GM21423 (cell line): Measurements from ENCODE around the gene ZNRF3.
"Not testable (repeated sequence)": the region's sequence is repeated elsewhere in the genome, so short reads cannot be mapped to it uniquely, and the experiment has no call there.

Source experiments
- ATAC-seq: cut with Tn5 transposase; IDR thresholded peaks from one replicate; pipeline ENCODE4 v1.9.1; 2021; ENCODE audit warnings: mild to moderate bottlenecking, moderate library complexity; ENCODE audit not compliant: unreplicated experiment

Gene ZNRF3

DNA sequence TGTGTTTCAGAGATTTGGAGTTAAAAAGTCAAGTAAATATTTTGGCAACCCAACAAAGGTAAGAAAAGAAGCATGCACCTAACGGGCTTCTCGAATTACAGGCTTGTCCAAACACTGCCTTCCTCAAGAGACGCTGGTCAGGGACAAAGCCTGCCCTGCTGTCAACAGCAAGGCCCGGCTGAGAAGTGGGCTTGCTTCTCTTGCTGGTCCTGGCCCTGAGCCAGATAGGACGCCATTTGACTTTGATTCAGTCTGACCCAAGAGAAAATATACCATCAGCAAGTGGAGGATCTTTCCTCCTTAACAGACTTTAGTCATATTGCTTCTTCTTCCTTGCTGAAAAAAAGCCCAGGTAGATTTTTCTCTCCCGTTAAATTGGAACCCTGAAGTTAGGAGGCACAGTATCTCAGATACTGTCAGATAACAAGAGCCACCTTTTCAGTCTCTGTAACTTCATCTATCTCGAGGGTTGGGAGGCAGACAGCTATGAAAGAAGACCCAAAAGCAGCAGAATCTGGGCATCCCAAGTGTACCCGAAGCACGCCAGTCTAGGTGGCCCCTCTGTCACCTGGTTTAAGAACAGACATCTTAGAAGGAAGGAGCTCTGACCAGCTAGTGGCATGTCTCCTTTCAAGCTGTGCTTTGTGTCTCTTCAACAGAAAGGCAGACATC lies 120.7 kb downstream of the ZNRF3 start:
- no peak for ATAC-seq

GRCh38 chr22:29004647-29005371 lies 121.4 kb downstream of the ZNRF3 start:
- ATAC-seq: no peak

DNA sequence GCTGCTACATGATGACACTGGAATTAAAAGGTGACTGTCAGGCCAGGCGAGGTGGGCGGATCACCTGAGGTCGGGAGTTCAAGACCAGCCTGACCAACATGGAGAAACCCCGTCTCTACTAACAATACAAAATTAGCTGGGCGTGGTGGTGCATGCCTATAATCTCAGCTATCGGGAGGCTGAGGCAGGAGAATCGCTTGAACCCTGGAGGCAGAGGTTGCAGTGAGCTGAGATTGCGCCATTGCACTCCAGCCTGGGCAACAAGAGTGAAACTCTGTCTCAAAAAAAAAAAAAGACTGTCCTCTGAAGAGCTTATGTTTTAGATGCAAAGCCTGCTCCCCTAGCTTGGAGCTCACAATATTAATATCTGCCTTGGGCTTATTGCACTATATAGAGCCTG lies 122.4 kb downstream of the ZNRF3 start:
- ATAC-seq: not testable (repeated sequence)

GRCh38 chr22:29006346-29006745 lies 123.0 kb downstream of the ZNRF3 start:
- ATAC-seq: no peak

DNA sequence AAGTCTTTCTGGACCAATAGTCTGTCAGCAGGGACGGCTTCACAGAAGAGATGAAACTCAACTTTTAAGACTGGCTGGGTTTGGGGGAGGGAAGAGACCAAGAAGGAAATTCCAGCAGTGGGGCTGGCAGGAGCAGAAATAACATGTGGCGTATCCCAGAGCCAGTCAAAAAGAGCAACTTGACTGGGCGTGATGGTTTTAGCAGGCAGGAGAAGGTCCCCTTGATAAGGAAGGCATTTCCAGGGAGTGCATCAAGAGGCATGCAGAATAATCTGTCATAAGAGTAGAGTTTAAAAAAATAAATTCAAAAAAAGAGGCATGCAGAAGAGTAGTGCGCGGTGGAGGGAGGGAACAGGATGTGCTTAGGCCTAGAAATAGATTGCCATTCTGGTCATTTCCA lies 125.8 kb downstream of the ZNRF3 start:
- ATAC-seq: no peak

- ATAC-seq: no peak
These were observed 128.1 kb downstream of the ZNRF3 start for GRCh38 chr22:29011240-29012100.

DNA sequence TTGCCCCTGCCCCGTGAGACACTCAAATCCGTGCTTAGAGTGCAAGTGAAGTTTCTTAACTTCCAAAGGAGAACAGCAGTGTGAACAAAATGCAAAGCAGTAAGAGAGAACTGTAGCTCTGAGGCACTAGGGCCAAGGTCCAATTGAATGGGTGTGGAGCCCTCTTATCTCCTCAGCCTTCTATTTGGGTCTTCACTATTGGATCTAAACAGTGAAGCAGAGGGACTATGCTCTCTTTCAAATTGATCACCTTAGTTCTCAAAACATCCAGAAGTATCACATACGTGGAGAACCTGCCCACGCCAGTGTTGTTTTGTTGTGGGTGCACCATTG lies 128.7 kb downstream of the ZNRF3 start:
- ATAC-seq: no peak

DNA sequence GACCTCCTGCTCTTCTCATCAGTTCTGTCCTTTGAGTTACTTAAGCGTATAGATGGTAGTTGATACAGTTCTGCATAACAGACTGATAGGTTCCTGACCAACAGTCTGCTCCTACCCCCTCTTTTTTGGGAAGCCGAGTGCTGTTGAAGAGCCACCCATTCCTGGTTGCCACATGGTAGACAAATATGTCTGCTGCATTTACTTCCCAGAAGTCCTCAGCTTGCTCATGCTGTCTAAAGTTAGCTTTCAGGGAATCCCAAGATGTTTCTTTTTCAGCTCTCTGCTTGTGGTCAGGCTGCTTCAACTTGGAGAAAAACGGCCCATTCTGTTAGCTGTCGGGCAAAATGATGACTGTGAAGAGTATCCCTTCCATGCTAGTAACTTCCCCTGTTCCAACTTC lies 129.6 kb downstream of the ZNRF3 start:
- no peak for ATAC-seq

GRCh38 chr22:29014293-29014692 lies 130.9 kb downstream of the ZNRF3 start:
- ATAC-seq: no peak

- no peak for ATAC-seq
These were observed 131.4 kb downstream of the ZNRF3 start for GRCh38 chr22:29014773-29015172.

- no peak for ATAC-seq
These were observed 132.9 kb downstream of the ZNRF3 start for GRCh38 chr22:29016067-29016938.

GRCh38 chr22:29018293-29019189 lies 135.2 kb downstream of the ZNRF3 start:
- no peak for ATAC-seq

DNA sequence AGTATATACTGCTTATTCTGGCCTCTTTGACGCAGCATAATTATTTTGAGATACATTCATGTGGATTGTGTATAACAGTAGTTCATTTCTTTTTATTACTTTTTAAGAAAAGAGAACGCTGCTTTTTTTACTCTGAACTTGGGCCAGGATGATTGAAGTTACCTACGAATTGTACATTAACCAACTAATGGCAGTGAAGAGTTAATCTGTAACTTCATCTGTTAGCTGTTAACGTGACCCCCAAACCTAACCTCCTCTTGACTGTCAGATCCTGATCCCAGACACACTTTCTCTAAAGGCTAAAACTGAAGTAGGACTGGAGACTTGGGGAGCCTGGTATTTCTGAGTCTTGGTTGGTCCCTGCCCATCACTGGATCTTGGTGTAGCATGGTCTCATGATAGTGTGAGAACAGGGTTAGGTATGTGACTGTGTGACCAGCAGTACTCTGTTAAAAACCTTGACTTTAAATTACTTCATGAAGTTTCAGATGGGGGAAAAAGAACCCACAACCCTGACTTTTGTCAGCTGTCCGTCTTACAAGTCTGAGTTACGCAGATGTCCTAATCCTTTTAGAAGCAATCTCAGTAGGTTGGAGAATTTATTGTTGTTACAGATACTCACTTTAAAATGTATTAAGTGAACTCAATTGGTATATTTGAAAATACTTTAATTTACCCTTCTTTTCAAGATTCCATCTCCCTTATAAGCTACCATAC lies 138.9 kb downstream of the ZNRF3 start:
- ATAC-seq: no peak

- ATAC-seq: no peak
These were observed 139.9 kb downstream of the ZNRF3 start for GRCh38 chr22:29023172-29023796.

GRCh38 chr22:29026579-29026978 lies 143.2 kb downstream of the ZNRF3 start:
- ATAC-seq: no peak

- no peak for ATAC-seq
These were observed 145.1 kb downstream of the ZNRF3 start for GRCh38 chr22:29028468-29028867.

DNA sequence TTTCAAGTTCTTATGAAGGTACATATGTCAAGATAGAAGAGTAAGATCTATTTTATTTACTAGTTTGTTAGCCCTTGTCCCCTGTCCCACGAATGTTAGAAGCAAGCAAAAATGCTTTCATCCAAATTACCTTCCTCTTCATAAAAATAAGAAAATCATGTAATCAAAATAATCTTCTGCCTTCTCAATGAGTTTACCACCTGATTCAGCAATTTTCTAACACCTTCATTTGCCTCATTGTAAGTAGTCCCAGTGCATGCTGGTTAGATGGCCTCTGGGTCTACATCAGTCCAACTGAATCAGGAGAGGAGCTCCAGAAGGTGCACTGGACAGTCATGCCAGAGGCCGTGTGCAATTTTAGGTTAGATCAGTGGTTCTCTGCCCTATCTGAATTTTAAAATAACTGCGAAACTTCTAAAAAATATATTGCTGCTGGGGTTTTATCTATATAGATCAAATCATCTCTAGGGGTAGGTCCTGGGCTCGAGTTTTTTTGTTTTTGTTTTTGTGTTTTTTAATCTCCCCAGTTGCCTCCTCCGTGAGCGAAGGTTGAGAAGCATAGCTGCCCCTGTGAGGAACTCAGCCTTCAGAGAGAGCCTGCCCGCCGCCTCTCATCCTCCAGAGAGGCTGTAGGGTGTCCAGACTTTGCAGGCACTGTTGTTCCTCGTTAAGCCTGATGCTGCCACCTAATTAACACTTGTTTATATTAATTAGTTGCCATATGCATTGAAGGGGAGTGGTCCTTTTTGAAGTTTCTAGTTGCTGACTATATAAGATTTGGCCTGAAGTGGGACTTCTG lies 146.0 kb downstream of the ZNRF3 start:
- no peak for ATAC-seq

GRCh38 chr22:29030016-29030617 lies 146.7 kb downstream of the ZNRF3 start:
- no peak for ATAC-seq
